Measurements from ENCODE around the gene ZFYVE27.
"Not testable (repeated sequence)": the region's sequence is repeated elsewhere in the genome, so short reads cannot be mapped to it uniquely, and the experiment has no call there.

The ZFYVE27 gene

GRCh38 chr10:97736902-97737769, at the start of gene ZFYVE27:
ZFYVE27 (plus strand) TSS chr10:97737128; CDS start chr10:97738478, 1,350 bp downstream.
- no peak for TF ChIP-seq CTCF (IDR thresholded peaks at IDR 0.05; ENCODE audit: insufficient read depth, low read length, poor library complexity, severe bottlenecking)
- DNase-seq (ENCODE audit: extremely low read depth, insufficient read length) = peak; percentile 98
- H3K27me3 ChIP-seq (replicated peaks; ENCODE audit: control insufficient read depth, insufficient read depth, low read length) = no peaks in the 10 kb centered on the region
- peaks cover under 1% of the 10 kb centered on the region for H3K36me3 ChIP-seq (ENCODE audit: control insufficient read depth, insufficient read depth, low read length)
- peak within 1 kb of the TSS; percentile 91 for H3K4me3 ChIP-seq (replicated peaks; ENCODE audit: low read depth, low read length)

GRCh38 chr10:97687785-97688781, 48.8 kb upstream of the ZFYVE27 start:
- no peaks in the 10 kb centered on the region for H3K27me3 ChIP-seq (replicated peaks; ENCODE audit: control insufficient read depth, insufficient read depth, low read length)
- DNase-seq (ENCODE audit: extremely low read depth, insufficient read length) = no peak
- no peak for TF ChIP-seq CTCF (IDR thresholded peaks at IDR 0.05; ENCODE audit: insufficient read depth, low read length, poor library complexity, severe bottlenecking)
- H3K36me3 ChIP-seq (ENCODE audit: control insufficient read depth, insufficient read depth, low read length) = no peaks in the 10 kb centered on the region
- H3K4me3 ChIP-seq (replicated peaks; ENCODE audit: low read depth, low read length) = no peak overlapping the region; the same call in 1 of the 2 replicates

- no peak for TF ChIP-seq CTCF (IDR thresholded peaks at IDR 0.05; ENCODE audit: insufficient read depth, low read length, poor library complexity, severe bottlenecking)
- Histone ChIP-seq H3K4me3 (replicated peaks; ENCODE audit: low read depth, low read length) (no peak overlapping the region), H3K36me3 (ENCODE audit: control insufficient read depth, insufficient read depth, low read length) (no peaks in the 10 kb centered on the region), H3K27me3 (replicated peaks; ENCODE audit: control insufficient read depth, insufficient read depth, low read length) (no peaks in the 10 kb centered on the region)
- no peak for DNase-seq (ENCODE audit: extremely low read depth, insufficient read length)
These were observed 47.3 kb upstream of the ZFYVE27 start for GRCh38 chr10:97689559-97690020.

- no peaks in the 10 kb centered on the region for H3K36me3 ChIP-seq (ENCODE audit: control insufficient read depth, insufficient read depth, low read length)
- no peak for TF ChIP-seq CTCF (IDR thresholded peaks at IDR 0.05; ENCODE audit: insufficient read depth, low read length, poor library complexity, severe bottlenecking)
- no peaks in the 10 kb centered on the region for H3K27me3 ChIP-seq (replicated peaks; ENCODE audit: control insufficient read depth, insufficient read depth, low read length)
- H3K4me3 ChIP-seq (replicated peaks; ENCODE audit: low read depth, low read length) = no peak overlapping the region
- DNase-seq (ENCODE audit: extremely low read depth, insufficient read length) = no peak
These were observed 46.8 kb upstream of the ZFYVE27 start for GRCh38 chr10:97690133-97690532.

- not testable (repeated sequence) for DNase-seq (ENCODE audit: extremely low read depth, insufficient read length); H3K4me3 ChIP-seq (replicated peaks; ENCODE audit: low read depth, low read length); H3K27me3 ChIP-seq (replicated peaks; ENCODE audit: control insufficient read depth, insufficient read depth, low read length); H3K36me3 ChIP-seq (ENCODE audit: control insufficient read depth, insufficient read depth, low read length)
These were observed 38.8 kb upstream of the ZFYVE27 start for GRCh38 chr10:97698072-97698655.

All from GM06990 (cell line).